Measurements from ENCODE around the gene IDS. TPM values are rescaled to one million over a fixed set of nuclear protein-coding genes. Genes with fewer than 3 reads are reported as not detected.
"Not testable (repeated sequence)": the region's sequence is repeated elsewhere in the genome, so short reads cannot be mapped to it uniquely, and the experiment has no call there.

Gene IDS
- total and polyA plus RNA-seq, 3 donors from 2014 or later, result 25.3 to 38.4 (median 30.2) TPM

GRCh38 chrX:149541521-149542047 is 36.5 kb upstream of the IDS start:
- 4% methylated on average over 11 of the region's 13 CpGs; no CpG with 5 or more reads in 1 of the 2 donors for WGBS, 2 donors
- peak overlapping the region; percentile 86 to 88 for H3K27ac ChIP-seq
- peak overlapping the region; percentile 54 to 65 for H3K4me3 ChIP-seq
- no peaks in the 10 kb centered on the region for H3K27me3 ChIP-seq
- no peak for DNase-seq
- H3K4me1 ChIP-seq, result peaks cover 3% of the 10 kb centered on the region
- H3K9me3 ChIP-seq, result no peaks in the 10 kb centered on the region
- no peaks in the 10 kb centered on the region for H3K36me3 ChIP-seq (ENCODE audit: low read depth, missing control alignments)
- intact Hi-C loops (cut with DNase I; ENCODE audit: low total_unique reads), result no loop called here
- TF ChIP-seq CTCF (IDR thresholded peaks at IDR 0.05), result no peak
- TF ChIP-seq POLR2A (IDR thresholded peaks at IDR 0.05), result no peak

- H3K27ac ChIP-seq, result peak within 1 kb of the TSS; percentile 86 to 88
- peaks cover 3% of the 10 kb centered on the region for H3K4me1 ChIP-seq
- H3K4me3 ChIP-seq, result peak within 1 kb of the TSS; percentile 54 to 65
- 0 to 1% methylated on average over 17 to 36 of the region's 71 CpGs for WGBS, 2 donors
- H3K9me3 ChIP-seq, result no peaks in the 10 kb centered on the region
- peak; percentile 94 for DNase-seq
- no peak for TF ChIP-seq POLR2A (IDR thresholded peaks at IDR 0.05)
- no peak for TF ChIP-seq CTCF (IDR thresholded peaks at IDR 0.05)
- intact Hi-C loops (cut with DNase I; ENCODE audit: low total_unique reads), result no loop called here
- no peaks in the 10 kb centered on the region for H3K27me3 ChIP-seq
- no peaks in the 10 kb centered on the region for H3K36me3 ChIP-seq (ENCODE audit: low read depth, missing control alignments)
Observed at GRCh38 chrX:149540621-149541520, 35.8 kb upstream of the IDS start, which contains the start of gene EOLA1. Gene EOLA1, plus strand, starts transcription at chrX:149541012. Its CDS starts 4,619 bp downstream, at chrX:149545631.

DNA sequence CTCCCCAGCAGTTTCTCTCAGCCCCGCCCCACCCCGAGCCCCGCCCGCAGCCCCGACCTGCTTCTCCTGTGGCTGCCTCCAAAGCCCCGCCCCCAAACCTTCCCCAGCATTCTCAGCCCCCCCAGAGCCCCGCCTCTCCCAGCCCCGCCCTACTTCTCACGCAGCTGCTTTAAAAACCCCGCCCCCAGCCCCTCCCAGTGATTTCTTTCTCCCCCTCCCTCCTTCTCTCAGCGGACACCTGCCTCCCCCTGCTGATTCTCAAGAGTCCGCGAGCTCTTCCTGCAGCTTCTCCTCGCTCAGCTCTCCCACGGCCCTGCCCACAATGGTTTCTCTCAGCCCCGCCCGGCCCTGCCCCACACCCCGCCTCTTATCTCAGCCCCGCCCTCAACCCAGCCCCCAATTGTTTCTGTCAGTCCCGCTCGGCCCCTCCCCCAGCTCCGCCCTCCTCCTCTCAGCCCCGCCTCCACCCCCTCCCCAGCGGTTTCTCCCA is 35.1 kb upstream of the IDS start:
- Histone ChIP-seq H3K4me3 (peak overlapping the region; percentile 54 to 65), H3K4me1 (peaks cover 3% of the 10 kb centered on the region), H3K36me3 (ENCODE audit: low read depth, missing control alignments) (no peaks in the 10 kb centered on the region), H3K9me3 (no peaks in the 10 kb centered on the region), H3K27ac (peak overlapping the region; percentile 86 to 88), H3K27me3 (no peaks in the 10 kb centered on the region)
- WGBS, 2 donors, result 0 to 20% methylated on average over 1 of the region's 24 CpGs
- intact Hi-C loops (cut with DNase I; ENCODE audit: low total_unique reads), result no loop called here
- TF ChIP-seq POLR2A (IDR thresholded peaks at IDR 0.05) (no peak), CTCF (IDR thresholded peaks at IDR 0.05) (no peak)
- DNase-seq, result peak; percentile 96

DNA sequence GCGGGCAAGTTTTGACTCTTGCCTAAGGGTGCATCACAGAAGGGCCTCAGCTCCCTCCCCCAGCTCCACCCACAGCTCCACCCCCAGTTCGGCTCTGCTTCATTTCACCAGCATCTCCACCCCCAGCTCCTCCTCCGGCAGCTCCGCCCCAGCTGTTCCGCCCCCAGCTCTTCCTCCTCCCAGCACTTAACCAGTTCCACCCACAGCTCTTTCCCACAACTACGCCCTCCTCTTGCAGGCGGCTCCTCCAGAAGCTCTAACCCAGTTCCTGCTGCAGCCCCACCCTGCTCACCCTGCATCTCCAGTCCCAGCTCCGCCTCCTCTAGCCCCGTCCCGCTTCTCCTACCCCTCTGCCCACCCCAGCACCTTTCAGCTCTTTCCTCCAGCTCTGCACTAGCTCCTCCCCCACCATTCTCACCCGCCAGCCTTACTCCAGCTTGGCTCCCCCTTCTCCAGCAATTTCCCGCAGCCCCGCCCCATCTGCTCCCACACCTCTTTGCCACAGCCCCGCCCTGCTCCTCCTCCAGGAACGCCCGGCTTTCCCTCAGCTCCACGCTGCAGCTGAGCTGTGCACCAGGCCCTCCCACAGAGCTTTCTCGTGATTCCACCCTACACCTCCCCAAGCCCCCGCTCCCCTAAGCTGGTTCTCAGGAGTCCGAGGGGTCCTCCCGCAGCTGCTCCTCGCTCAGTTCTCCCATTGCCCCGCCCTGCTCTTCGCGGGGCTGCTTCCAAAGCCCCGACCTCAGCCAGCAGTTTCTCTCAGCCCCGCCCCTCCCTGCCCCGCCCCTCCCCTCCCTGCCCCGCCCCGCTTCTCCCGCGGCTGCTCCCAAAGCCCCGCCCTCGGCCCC is 34.4 kb upstream of the IDS start:
- Histone ChIP-seq H3K9me3 (no peaks in the 10 kb centered on the region), H3K4me3 (peak overlapping the region; percentile 29 to 65), H3K36me3 (ENCODE audit: low read depth, missing control alignments) (no peaks in the 10 kb centered on the region), H3K27me3 (no peaks in the 10 kb centered on the region), H3K4me1 (peaks cover 3% of the 10 kb centered on the region), H3K27ac (peak overlapping the region; percentile 65 to 76)
- 0 to 1% methylated on average over 21 to 25 of the region's 34 CpGs for WGBS, 2 donors
- DNase-seq, result peak; percentile 93
- TF ChIP-seq POLR2A (IDR thresholded peaks at IDR 0.05), result no peak
- no peak for TF ChIP-seq CTCF (IDR thresholded peaks at IDR 0.05)
- intact Hi-C loops (cut with DNase I; ENCODE audit: low total_unique reads), result no loop called here

DNA sequence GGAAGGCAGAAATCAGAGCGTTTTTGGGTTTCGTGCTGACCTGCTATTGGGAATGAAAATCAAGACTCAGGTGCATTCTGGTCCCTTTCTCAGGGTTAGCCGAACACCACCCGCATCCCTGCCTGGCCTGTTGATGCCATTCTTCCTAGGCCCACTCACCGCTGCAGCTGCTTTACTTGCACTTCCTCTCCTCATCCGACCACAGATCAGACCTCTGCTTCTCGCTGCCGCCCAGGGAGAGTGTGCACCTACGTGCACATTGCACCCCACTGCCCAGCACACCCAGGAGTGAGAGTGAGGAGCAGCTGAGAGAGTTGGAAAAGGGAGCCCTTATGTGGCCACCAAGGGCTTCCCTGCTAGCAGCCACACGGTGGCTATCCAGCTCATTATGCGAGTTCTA is 32.4 kb upstream of the IDS start:
- 73% methylated on average over 7 of the region's 11 CpGs; no CpG with 5 or more reads in 1 of the 2 donors for WGBS, 2 donors
- not testable (repeated sequence) for H3K27ac ChIP-seq, DNase-seq

DNA sequence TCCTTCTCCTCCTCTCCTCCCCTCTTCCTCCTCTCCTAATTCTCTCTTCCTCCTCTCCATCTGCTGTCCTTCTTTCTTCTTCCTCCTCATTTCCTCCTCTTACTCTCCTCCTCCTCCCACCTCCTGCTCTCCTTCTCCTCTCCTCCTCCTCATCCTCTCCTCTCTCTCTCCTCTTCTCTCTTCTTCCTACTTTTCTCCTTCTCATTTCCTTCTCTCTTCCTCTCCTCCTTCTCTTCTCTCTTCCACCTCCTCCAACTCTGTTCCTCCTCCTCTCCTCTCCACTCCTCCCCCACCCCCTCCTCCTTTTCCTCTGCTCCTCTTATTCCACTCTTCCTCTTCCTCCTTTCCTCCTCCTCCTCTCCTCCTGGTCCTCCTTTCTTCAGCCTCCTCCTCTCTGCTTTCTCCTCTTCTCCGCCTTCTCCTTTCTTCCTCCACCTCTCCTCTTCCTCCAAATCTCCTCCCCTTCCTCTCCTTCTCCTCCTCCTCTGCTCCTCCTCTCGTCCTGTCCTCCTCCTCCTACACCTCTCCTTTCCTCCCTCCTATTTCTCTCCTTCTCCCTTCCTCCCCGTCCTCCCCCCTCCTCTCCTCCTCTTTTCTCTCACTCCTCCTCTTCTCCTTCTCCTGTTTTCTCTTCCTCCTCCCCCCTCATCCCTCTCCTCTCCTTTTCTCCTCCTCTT is 30.0 kb upstream of the IDS start:
- H3K36me3 ChIP-seq (ENCODE audit: low read depth, missing control alignments); DNase-seq; H3K27me3 ChIP-seq; H3K9me3 ChIP-seq; H3K27ac ChIP-seq; intact Hi-C loops (cut with DNase I; ENCODE audit: low total_unique reads); H3K4me1 ChIP-seq; H3K4me3 ChIP-seq: not testable (repeated sequence)
- WGBS, 2 donors, result 81% methylated on average over 3 of the region's 3 CpGs

More for the DNA sequence above, 32.4 kb upstream of the IDS start:
- H3K9me3 ChIP-seq; intact Hi-C loops (cut with DNase I; ENCODE audit: low total_unique reads); H3K4me3 ChIP-seq; H3K36me3 ChIP-seq (ENCODE audit: low read depth, missing control alignments); H3K4me1 ChIP-seq; H3K27me3 ChIP-seq: not testable (repeated sequence)

DNA sequence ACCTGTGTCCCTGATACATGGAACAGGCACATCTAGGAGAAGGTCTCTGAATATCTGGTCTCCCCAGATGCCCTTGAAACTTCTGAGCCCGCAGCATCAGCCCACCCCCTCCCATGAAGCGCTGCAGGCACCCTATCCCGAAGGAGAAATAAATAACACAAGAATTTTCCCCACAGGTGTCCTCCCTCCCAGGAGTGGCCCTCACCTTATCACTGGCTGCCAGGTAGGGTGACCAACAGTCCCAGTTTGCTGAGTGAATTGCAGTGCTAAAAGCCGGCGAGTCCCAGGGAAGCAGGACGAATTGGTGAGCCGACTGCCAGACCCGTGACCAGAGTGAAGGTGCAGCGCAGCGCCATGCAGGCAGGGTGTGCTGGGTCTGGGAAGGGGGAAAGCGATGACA is 28.9 kb upstream of the IDS start:
- H3K27me3 ChIP-seq; H3K9me3 ChIP-seq; H3K36me3 ChIP-seq (ENCODE audit: low read depth, missing control alignments); intact Hi-C loops (cut with DNase I; ENCODE audit: low total_unique reads); DNase-seq; H3K4me3 ChIP-seq; H3K4me1 ChIP-seq; H3K27ac ChIP-seq: not testable (repeated sequence)
- WGBS, 2 donors, result 94% methylated on average over 6 of the region's 11 CpGs; no CpG with 5 or more reads in 1 of the 2 donors

Data from testis (tissue), 3 donors.